BJ (cell line): Measurements from ENCODE around the gene CUBN. TPM values are rescaled to one million over a fixed set of nuclear protein-coding genes. Genes with fewer than 3 reads are reported as not detected.
"Not testable (repeated sequence)": the region's sequence is repeated elsewhere in the genome, so short reads cannot be mapped to it uniquely, and the experiment has no call there.

Source experiments
- CTCF ChIA-PET: fragments of 350-600 bp; formaldehyde crosslinking; extraction: SDS; loops from one replicate; lab custom pipeline; 2021; ENCODE audit warnings: antibody characterized with exemption, inconsistent platforms; lab: Yijun Ruan, JAX
- POLR2A ChIA-PET: fragments of 300-600 bp; sonication (Branson Sonifier 250); formaldehyde crosslinking; extraction: SDS; loops from one replicate; lab custom pipeline; 2021; ENCODE audit warnings: antibody characterized with exemption; lab: Charles Lee
- DNase-seq: peaks from one replicate; pipeline ENCODE4 v3.0.0-alpha.2; 2011; ENCODE audit warnings: low read depth
- H3K27me3 ChIP-seq: 2 replicates; pipeline ENCODE4 v1.6.0; 2011; ENCODE audit warnings: low read length; ENCODE audit not compliant: control insufficient read depth, insufficient read depth
- H3K36me3 ChIP-seq: 2 replicates; pipeline ENCODE4 v1.5.1; 2011; ENCODE audit warnings: low read length; ENCODE audit not compliant: control insufficient read depth, insufficient read depth
- H3K4me3 ChIP-seq: 2 replicates; pipeline ENCODE4 v1.5.1; 2011; ENCODE audit warnings: low read depth, mild to moderate bottlenecking, control low read depth, low read length
- CTCF ChIP-seq: IDR thresholded peaks from 2 replicates; pipeline ENCODE4 v1.5.1; 2011; ENCODE audit warnings: low read depth, mild to moderate bottlenecking, control low read depth, inconsistent platforms, low read length, moderate library complexity; ENCODE audit not compliant: insufficient read depth
- polyA plus RNA-seq: library from polyadenylated mRNA; depleted of rRNA; stranded (reverse); fragments of >200 nt; gene quantifications from 2 replicates; pipeline ENCODE4 v1.2.3, GENCODE V29; 2011

CUBN gene
- polyA plus RNA-seq, 1 experiment: 0.39 TPM

- H3K27me3 ChIP-seq: no peaks in the 10 kb centered on the region
- TF ChIP-seq CTCF: no peak
- ChIA-PET POLR2A (interaction anchor here (0.6 kb wide), 1 partner anchor 593 kb away, joined by 7 read pairs; no protein-coding TSS in a partner anchor), CTCF (interaction anchor here (0.8 kb wide), 1 partner anchor 169 kb away, joined by 3 read pairs; no protein-coding TSS in a partner anchor)
- H3K4me3 ChIP-seq: no peak overlapping the region
- peak; percentile 97 for DNase-seq
- no peaks in the 10 kb centered on the region for H3K36me3 ChIP-seq
These were observed 106.0 kb downstream of the CUBN start for GRCh38 chr10:17023386-17024298.

DNA sequence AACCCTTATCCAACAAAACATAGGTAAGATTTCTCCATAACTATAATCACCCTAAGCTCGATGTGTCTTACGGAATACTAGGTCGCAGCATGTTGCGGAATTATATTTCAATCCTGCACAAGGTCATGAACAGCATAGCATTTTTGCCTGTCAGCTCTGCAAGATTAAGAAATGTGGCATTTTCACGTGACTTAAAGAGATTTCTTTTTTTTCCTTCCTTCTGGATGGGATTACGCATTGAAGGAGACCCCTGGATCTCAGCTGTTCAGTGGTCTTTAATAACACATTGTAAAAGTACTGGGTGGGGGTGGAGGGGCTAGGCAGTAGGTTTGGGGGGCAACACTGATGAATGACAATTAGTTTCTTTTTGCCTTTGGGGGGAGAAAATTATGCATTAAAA, 106.7 kb downstream of the CUBN start:
- no peaks in the 10 kb centered on the region for H3K27me3 ChIP-seq
- no peak overlapping the region for H3K4me3 ChIP-seq
- no peaks in the 10 kb centered on the region for H3K36me3 ChIP-seq
- ChIA-PET CTCF (interaction anchor here (0.8 kb wide), 1 partner anchor 168 kb away, joined by 3 read pairs; no protein-coding TSS in a partner anchor), POLR2A (no interaction called here)
- no peak for TF ChIP-seq CTCF
- no peak for DNase-seq

GRCh38 chr10:17022466-17022825, 107.2 kb downstream of the CUBN start:
- H3K4me3 ChIP-seq: no peak overlapping the region
- H3K36me3 ChIP-seq: no peaks in the 10 kb centered on the region
- CTCF ChIA-PET: no interaction called here
- POLR2A ChIA-PET: no interaction called here
- DNase-seq: no peak
- no peaks in the 10 kb centered on the region for H3K27me3 ChIP-seq
- TF ChIP-seq CTCF: no peak

- POLR2A ChIA-PET: no interaction called here
- TF ChIP-seq CTCF: no peak
- no peaks in the 10 kb centered on the region for H3K36me3 ChIP-seq
- H3K4me3 ChIP-seq: no peak overlapping the region
- no peaks in the 10 kb centered on the region for H3K27me3 ChIP-seq
- no peak for DNase-seq
- CTCF ChIA-PET: interaction anchor here (0.7 kb wide), 1 partner anchor 84 kb away, joined by 3 read pairs; no protein-coding TSS in a partner anchor
These were observed 107.8 kb downstream of the CUBN start for GRCh38 chr10:17021656-17022465.

DNA sequence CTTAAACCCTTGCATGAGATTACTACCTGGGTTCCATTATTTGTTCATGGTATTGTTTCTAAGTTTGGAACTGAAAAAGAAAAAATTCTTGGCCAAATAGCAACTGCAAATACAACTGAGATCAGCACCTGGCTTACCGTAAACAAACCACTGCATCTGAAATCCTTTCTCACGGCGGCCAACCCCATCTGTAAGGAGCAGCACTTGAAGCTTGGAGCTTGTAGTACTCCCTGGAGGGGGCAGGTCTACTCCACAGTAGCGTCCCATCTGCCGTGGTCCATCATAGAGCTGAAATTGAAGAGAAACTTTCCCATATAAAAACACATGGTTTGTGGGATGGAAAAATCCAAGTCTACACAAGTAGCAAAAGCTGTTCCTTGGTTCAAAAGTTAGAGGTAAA, 109.9 kb downstream of the CUBN start:
- H3K27me3 ChIP-seq: no peaks in the 10 kb centered on the region
- POLR2A ChIA-PET: no interaction called here
- H3K4me3 ChIP-seq: no peak overlapping the region
- no peak for DNase-seq
- no peak for TF ChIP-seq CTCF
- no peaks in the 10 kb centered on the region for H3K36me3 ChIP-seq
- CTCF ChIA-PET: interaction anchor here (1.2 kb wide), 1 partner anchor 115 kb away, joined by 3 read pairs; no protein-coding TSS in a partner anchor

GRCh38 chr10:17013131-17013983, 116.3 kb downstream of the CUBN start:
- H3K27me3 ChIP-seq, H3K36me3 ChIP-seq, CTCF ChIA-PET, H3K4me3 ChIP-seq, POLR2A ChIA-PET, DNase-seq: not testable (repeated sequence)
